GM19240 (cell line): ENCODE data around the gene NVL.
A peak's percentile ranks its signal among the peaks of the same experiment; 100 is the strongest.

Experiments used
- DNase-seq: peaks from one replicate; pipeline ENCODE4 v3.0.0; 2011; ENCODE audit warnings: low spot score; ENCODE audit not compliant: insufficient read length

The NVL gene

GRCh38 chr1:224199679-224200078 is 130.3 kb downstream of the NVL start:
- no peak for DNase-seq

- no peak for DNase-seq
Observed at GRCh38 chr1:224198572-224198971, 131.4 kb downstream of the NVL start.

- DNase-seq, result no peak
Observed at GRCh38 chr1:224196813-224197600, 133.0 kb downstream of the NVL start.

GRCh38 chr1:224193319-224193966 is 136.5 kb downstream of the NVL start:
- DNase-seq, result no peak

- DNase-seq, result no peak
Observed at GRCh38 chr1:224192082-224192788, 137.7 kb downstream of the NVL start.

GRCh38 chr1:224189561-224189960 is 140.4 kb downstream of the NVL start:
- no peak for DNase-seq

- DNase-seq, result no peak
Observed at GRCh38 chr1:224188286-224188685, 141.7 kb downstream of the NVL start.

- no peak for DNase-seq
Observed at GRCh38 chr1:224185208-224185607, 144.8 kb downstream of the NVL start.

GRCh38 chr1:224183591-224184312 is 146.2 kb downstream of the NVL start:
- DNase-seq, result no peak

GRCh38 chr1:224182866-224183590 is 146.9 kb downstream of the NVL start, which contains the start of gene DEGS1:
Gene DEGS1 (plus strand): TSS chr1:224183240. CDS start chr1:224183337, 97 bp downstream.
- peak; percentile 77 for DNase-seq

- DNase-seq, result no peak
Observed at GRCh38 chr1:224182057-224182865, 147.7 kb downstream of the NVL start.

- DNase-seq, result no peak
Observed at GRCh38 chr1:224181453-224181810, 148.5 kb downstream of the NVL start.

- no peak for DNase-seq
Observed at GRCh38 chr1:224180783-224181452, 149.1 kb downstream of the NVL start.

- no peak for DNase-seq
Observed at GRCh38 chr1:224178894-224179293, 151.1 kb downstream of the NVL start.

GRCh38 chr1:224177356-224177999 is 152.5 kb downstream of the NVL start:
- no peak for DNase-seq
